Hepatocyte (in vitro differentiated cells): Measurements from ENCODE around the gene ZNF771. TPM values are rescaled to one million over a fixed set of nuclear protein-coding genes. Genes with fewer than 3 reads are reported as not detected.

Experiments
- DNase-seq: peaks from one replicate; pipeline ENCODE4 v3.0.0-alpha.2; 2016; ENCODE audit warnings: low spot score
- H2AFZ ChIP-seq: fragments of 200-600 bp; sonication (generic); 2 replicates; pipeline ENCODE4 v1.6.0; 2016; ENCODE audit warnings: antibody characterized with exemption, mild to moderate bottlenecking
- H3K27ac ChIP-seq: fragments of 200-600 bp; sonication (generic); 2 replicates; pipeline ENCODE4 v1.5.1; 2016; ENCODE audit warnings: mild to moderate bottlenecking
- H3K27me3 ChIP-seq: fragments of 200-600 bp; sonication (generic); 2 replicates; pipeline ENCODE4 v1.6.1; 2016
- H3K36me3 ChIP-seq: fragments of 200-600 bp; sonication (generic); replicated peaks from 2 replicates; pipeline ENCODE4 v1.5.1; 2016; ENCODE audit warnings: low read depth; ENCODE audit not compliant: insufficient read depth
- H3K4me1 ChIP-seq: fragments of 200-600 bp; sonication (generic); 2 replicates; pipeline ENCODE4 v1.5.1; 2016; ENCODE audit warnings: mild to moderate bottlenecking, moderate library complexity; ENCODE audit not compliant: insufficient read depth
- H3K4me2 ChIP-seq: fragments of 200-600 bp; sonication (generic); 2 replicates; pipeline ENCODE4 v1.6.0; 2016
- H3K4me3 ChIP-seq: fragments of 200-600 bp; sonication (generic); 2 replicates; pipeline ENCODE4 v1.5.1; 2016; ENCODE audit warnings: mild to moderate bottlenecking
- H3K79me2 ChIP-seq: fragments of 200-600 bp; sonication (generic); 2 replicates; pipeline ENCODE4 v1.6.0; 2017; ENCODE audit warnings: mild to moderate bottlenecking
- H3K9me2 ChIP-seq: fragments of 200-600 bp; sonication (generic); replicated peaks from 2 replicates; pipeline ENCODE4 v1.6.0; 2017; ENCODE audit warnings: mild to moderate bottlenecking; ENCODE audit not compliant: insufficient read depth
- H3K9me3 ChIP-seq: fragments of 200-600 bp; sonication (generic); 2 replicates; pipeline ENCODE4 v1.5.1; 2016; ENCODE audit warnings: low read depth, mild to moderate bottlenecking
- H4K20me1 ChIP-seq: fragments of 200-600 bp; sonication (generic); 2 replicates; pipeline ENCODE4 v1.6.0; 2016; ENCODE audit warnings: mild to moderate bottlenecking; ENCODE audit not compliant: insufficient read depth, poor library complexity, severe bottlenecking
- CTCF ChIP-seq: fragments of 200-600 bp; sonication (generic); IDR thresholded peaks from 2 replicates; pipeline ENCODE4 v1.5.1; 2016; ENCODE audit warnings: antibody characterized with exemption, mild to moderate bottlenecking; ENCODE audit not compliant: poor library complexity
- EZH2 ChIP-seq: fragments of 200-600 bp; sonication (generic); IDR thresholded peaks from 2 replicates; pipeline ENCODE4 v1.6.1; 2016; ENCODE audit warnings: antibody characterized with exemption, mild to moderate bottlenecking, borderline replicate concordance
- EZH2phosphoT487 ChIP-seq: fragments of 200-600 bp; sonication (generic); IDR thresholded peaks from one replicate; pipeline ENCODE4 v1.6.1; 2018; ENCODE audit warnings: antibody characterized with exemption, mild to moderate bottlenecking, low read depth, moderate library complexity; ENCODE audit not compliant: unreplicated experiment, severe bottlenecking
- WGBS: methylation state at CpG from one replicate; pipeline ENCODE4 v1.1.6; 2016; ENCODE audit warnings: low lambda C conversion rate; ENCODE audit errors: missing lambda C conversion rate; 5-methylcytosine and 5-hydroxymethylcytosine counted together
- polyA plus RNA-seq: library from polyadenylated mRNA; unstranded; fragments of >200 nt; fragmentation: Nextera tagmentation; extraction: Ambion mirVana; gene quantifications from 2 replicates; pipeline ENCODE4 v1.2.1, GENCODE V29; 2016
- total RNA-seq: library from RNA; depleted of rRNA; stranded (reverse); fragments of >200 nt; gene quantifications from 2 replicates; pipeline ENCODE4 v1.2.3, GENCODE V29; 2014

ZNF771 gene
- total and polyA plus RNA-seq, 2 experiments from 2014 or later = 12.4 to 23.6 TPM

DNA sequence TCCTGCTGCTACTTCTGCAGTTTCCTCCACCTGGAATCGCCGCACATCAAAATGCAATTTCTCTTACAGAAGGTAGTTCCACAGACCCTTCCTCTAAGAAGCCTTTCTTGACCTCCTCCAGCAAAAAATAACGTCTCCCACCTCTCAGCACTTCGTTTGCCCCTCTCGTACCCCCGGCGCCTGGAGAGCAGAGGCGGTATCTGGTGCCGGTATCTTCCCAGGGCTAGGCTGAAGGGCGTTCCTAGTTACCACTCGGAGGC, 21.9 kb downstream of the ZNF771 start:
- peaks cover 13% of the 10 kb centered on the region for H3K79me2 ChIP-seq
- no peak overlapping the region for H3K27ac ChIP-seq
- peak overlapping the region; percentile 75 for H3K4me2 ChIP-seq
- no peak for DNase-seq
- no peaks in the 10 kb centered on the region for H3K27me3 ChIP-seq
- H3K9me3 ChIP-seq = no peaks in the 10 kb centered on the region
- WGBS = 11% methylated on average over 11 of the region's 11 CpGs
- H2AFZ ChIP-seq = peak overlapping the region; percentile 53
- peaks cover 3% of the 10 kb centered on the region for H3K4me1 ChIP-seq
- H3K36me3 ChIP-seq = no peaks in the 10 kb centered on the region
- H3K4me3 ChIP-seq = peak overlapping the region; percentile 31
- H4K20me1 ChIP-seq = no peaks in the 10 kb centered on the region
- no peak for TF ChIP-seq CTCF
- no peak for TF ChIP-seq EZH2
- no peak for TF ChIP-seq EZH2phosphoT487
- H3K9me2 ChIP-seq = no peaks in the 10 kb centered on the region

DNA sequence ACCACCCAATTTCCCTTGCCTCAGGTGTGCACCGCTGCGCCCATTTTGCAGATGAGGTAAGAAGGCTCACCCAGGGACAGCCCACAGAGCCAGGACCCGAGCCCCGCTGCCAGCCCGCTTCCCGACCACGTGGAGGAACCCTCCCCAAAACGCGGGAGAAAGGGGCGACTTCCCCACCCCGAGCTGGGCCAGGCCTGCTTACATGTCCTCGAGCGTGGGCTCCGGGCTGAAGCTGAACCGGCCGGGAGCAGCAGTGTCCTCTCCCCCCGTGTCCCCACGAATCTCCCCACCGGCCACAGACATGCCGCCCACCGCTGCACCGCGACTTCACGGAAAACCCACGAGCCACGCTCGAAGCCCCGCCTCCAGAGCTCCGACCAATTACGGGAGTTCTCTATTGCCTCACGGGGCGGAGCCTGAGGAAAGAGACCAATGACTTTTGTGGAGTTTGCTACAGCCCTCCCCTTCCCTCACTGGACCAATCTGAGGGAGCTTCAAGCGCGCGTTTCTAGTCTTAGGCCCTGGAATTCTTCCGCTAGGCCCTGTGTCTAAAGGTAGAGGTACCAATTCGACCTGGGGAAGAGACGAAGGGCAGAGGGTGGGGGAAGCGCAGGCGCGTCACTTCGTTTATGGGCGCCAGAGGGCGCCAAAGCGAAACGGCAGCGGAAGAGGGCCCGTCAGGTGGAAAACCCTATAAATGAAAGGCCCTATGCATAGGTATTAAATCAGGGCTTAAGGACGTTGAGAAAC, 22.4 kb downstream of the ZNF771 start, which contains the start of gene DCTPP1:
DCTPP1 (minus strand) TSS at position 353 of the 750 bp plus-strand sequence; CDS start at position 303, 50 bp downstream.
- Histone ChIP-seq H3K79me2 (peaks cover 13% of the 10 kb centered on the region), H3K27ac (peak within 1 kb of the TSS; percentile 45), H3K4me3 (peak within 1 kb of the TSS; percentile 31), H3K36me3 (no peaks in the 10 kb centered on the region), H2AFZ (peak within 1 kb of the TSS; percentile 53), H3K9me3 (no peaks in the 10 kb centered on the region), H3K4me2 (peak within 1 kb of the TSS; percentile 75), H3K27me3 (no peaks in the 10 kb centered on the region), H3K9me2 (no peaks in the 10 kb centered on the region), H3K4me1 (peaks cover 3% of the 10 kb centered on the region), H4K20me1 (no peaks in the 10 kb centered on the region)
- 2% methylated on average over 40 of the region's 49 CpGs for WGBS
- TF ChIP-seq CTCF = peak; percentile 85
- TF ChIP-seq EZH2phosphoT487 = no peak
- TF ChIP-seq EZH2 = no peak
- DNase-seq = peak; percentile 99

GRCh38 chr16:30430428-30430970, 23.1 kb downstream of the ZNF771 start:
- H3K9me2 ChIP-seq = no peaks in the 10 kb centered on the region
- peak overlapping the region; percentile 53 for H3K4me2 ChIP-seq
- H2AFZ ChIP-seq = peak overlapping the region; percentile 34
- no peaks in the 10 kb centered on the region for H3K9me3 ChIP-seq
- TF ChIP-seq EZH2 (no peak), CTCF (no peak), EZH2phosphoT487 (no peak)
- H3K36me3 ChIP-seq = no peaks in the 10 kb centered on the region
- peaks cover 13% of the 10 kb centered on the region for H3K79me2 ChIP-seq
- no peaks in the 10 kb centered on the region for H3K27me3 ChIP-seq
- H3K4me1 ChIP-seq = peaks cover 3% of the 10 kb centered on the region
- 53% methylated on average over 19 of the region's 19 CpGs for WGBS
- H3K4me3 ChIP-seq = no peak overlapping the region
- H4K20me1 ChIP-seq = no peaks in the 10 kb centered on the region
- H3K27ac ChIP-seq = peak overlapping the region; percentile 45
- DNase-seq = no peak
